HepG2 (cell line): Measurements from ENCODE around the gene PTTG1IP2. TPM values are rescaled to one million over a fixed set of nuclear protein-coding genes. Genes with fewer than 3 reads are reported as not detected.

Experiments
- ATAC-seq: fragments of 200-7000 bp; cut with Tn5 transposase; 3 replicates; pipeline ENCODE4 v1.9.1; 2020; ENCODE audit warnings: mild to moderate bottlenecking, moderate library complexity
- BruUV-seq: library from RNA; stranded (reverse); fragments of 400-500 nt; replicated peaks from 2 replicates; lab custom pipeline; 2021; lab: Mats Ljungman, UMichigan
- CTCF ChIA-PET: fragments of 300-600 bp; formaldehyde crosslinking; extraction: SDS; loops from one replicate; lab custom pipeline; 2021; ENCODE audit warnings: low total read pairs, inconsistent platforms, low intra/inter-chr PET ratio; lab: Yijun Ruan, JAX
- POLR2A ChIA-PET: fragments of 350-600 bp; sonication (Branson Sonifier 250); formaldehyde crosslinking; loops from one replicate; lab custom pipeline; 2020; ENCODE audit warnings: antibody characterized with exemption, inconsistent platforms; lab: Yijun Ruan, JAX
- DNase-seq: peaks from one replicate; pipeline ENCODE4 v3.0.0-alpha.2; 2015; ENCODE audit warnings: low spot score
- FAIRE-seq: peaks from 3 replicates; lab custom pipeline; 2011; peaks lifted over from hg19 to GRCh38; lab: Jason Lieb, UNC
- H2AFZ ChIP-seq: one replicate; pipeline ENCODE4 v1.6.1; 2011; ENCODE audit warnings: low read length, inconsistent platforms
- H3K27ac ChIP-seq: fragments of 300-600 bp; 3 replicates; pipeline ENCODE4 v1.8.0; 2011; ENCODE audit warnings: mixed run types, mild to moderate bottlenecking, mixed read lengths, low read length, inconsistent platforms; ENCODE audit not compliant: insufficient read depth; ENCODE audit errors: extremely low read length
- H3K27me3 ChIP-seq, 2 experiments: fragments of 200-600 bp in 1 of 2; 2 replicates in 1 of 2; 3 replicates in 1 of 2; pipeline versions ENCODE4 v1.6.0 to v1.8.0; 2011; ENCODE audit warnings: low read length in 2 of 2, mild to moderate bottlenecking in 2 of 2, moderate library complexity in 2 of 2, inconsistent platforms in 1 of 2; ENCODE audit not compliant: insufficient read depth in 2 of 2, control insufficient read depth in 1 of 2
- H3K36me3 ChIP-seq, 2 experiments: fragments of 200-600 bp in 1 of 2; replicated peaks in 1 of 2; 2 replicates in 1 of 2; 3 replicates in 1 of 2; pipeline versions ENCODE4 v1.5.1 to v1.8.0; 2011; ENCODE audit warnings: low read length in 2 of 2, inconsistent platforms in 1 of 2; ENCODE audit not compliant: insufficient read depth in 2 of 2, control insufficient read depth in 1 of 2
- H3K4me1 ChIP-seq: 2 replicates; pipeline ENCODE4 v1.5.1; 2012; ENCODE audit warnings: low read length, inconsistent platforms; ENCODE audit not compliant: insufficient read depth
- H3K4me2 ChIP-seq: 2 replicates; pipeline ENCODE4 v1.6.0; 2011; ENCODE audit warnings: low read depth, low read length, inconsistent platforms
- H3K4me3 ChIP-seq, 3 experiments: fragments of 200-600 bp in 1 of 3; sonication (generic), shearing (Covaris generic) in 1 of 3; replicated peaks in 1 of 3; 2 replicates each; pipeline ENCODE4 v1.5.1; 2011 to 2016; ENCODE audit warnings: low read length in 3 of 3, inconsistent platforms in 2 of 3, low read depth in 2 of 3, mild to moderate bottlenecking in 2 of 3, control low read depth in 1 of 3, mixed read lengths in 1 of 3; ENCODE audit not compliant: insufficient read depth in 1 of 3
- H3K79me2 ChIP-seq: one replicate; pipeline ENCODE4 v1.6.1; 2011; ENCODE audit warnings: low read length, inconsistent platforms; ENCODE audit not compliant: insufficient read depth
- H3K9ac ChIP-seq: 2 replicates; pipeline ENCODE4 v1.6.0; 2011; ENCODE audit warnings: mild to moderate bottlenecking, low read depth, low read length, inconsistent platforms; ENCODE audit not compliant: insufficient read depth
- H3K9me3 ChIP-seq: 2 replicates; pipeline ENCODE4 v1.5.1; 2012; ENCODE audit warnings: mild to moderate bottlenecking, low read length
- H4K20me1 ChIP-seq: 2 replicates; pipeline ENCODE4 v1.6.0; 2011; ENCODE audit warnings: inconsistent platforms, mild to moderate bottlenecking, low read length, moderate library complexity; ENCODE audit not compliant: insufficient read depth
- CTCF ChIP-seq: sonication (generic); formaldehyde crosslinking; IDR thresholded peaks from 2 replicates; pipeline ENCODE4 v1.5.0; 2020; ENCODE audit warnings: mild to moderate bottlenecking, missing genetic modification reagents, moderate library complexity
- FOXA1 ChIP-seq, 2 experiments: fragments of 450-650 bp in 1 of 2; sonication (generic) in 1 of 2; formaldehyde crosslinking in 1 of 2; IDR thresholded peaks; 2 replicates each; pipeline versions ENCODE4 v1.4.0 to v1.6.1; 2016 to 2020; ENCODE audit warnings: missing genetic modification reagents in 1 of 2
- KLF9 ChIP-seq: IDR thresholded peaks from 2 replicates; pipeline ENCODE4 v1.6.1; 2016; ENCODE audit warnings: low read depth
- RARA ChIP-seq: IDR thresholded peaks from 2 replicates; pipeline ENCODE4 v1.6.1; 2016; ENCODE audit warnings: missing genetic modification reagents, missing compliant biosample characterization
- ZKSCAN5 ChIP-seq: sonication (generic); formaldehyde crosslinking; IDR thresholded peaks from 2 replicates; pipeline ENCODE4 v1.5.1; 2020; ENCODE audit warnings: mild to moderate bottlenecking, missing genetic modification reagents
- ZMAT5 ChIP-seq: sonication (generic); formaldehyde crosslinking; IDR thresholded peaks from 2 replicates; pipeline ENCODE4 v1.5.0; 2020; ENCODE audit warnings: mild to moderate bottlenecking, low read depth, missing genetic modification reagents, borderline replicate concordance
- ZNF264 ChIP-seq: sonication (generic); formaldehyde crosslinking; IDR thresholded peaks from 2 replicates; pipeline ENCODE4 v1.4.0; 2020; ENCODE audit warnings: missing genetic modification reagents
- ZNF282 ChIP-seq: fragments of 450-650 bp; IDR thresholded peaks from 2 replicates; pipeline ENCODE4 v1.6.1; 2018; ENCODE audit not compliant: partially characterized antibody
- ZNF362 ChIP-seq: sonication (generic); formaldehyde crosslinking; IDR thresholded peaks from 2 replicates; pipeline ENCODE4 v1.4.0; 2020; ENCODE audit warnings: missing genetic modification reagents, mild to moderate bottlenecking, borderline replicate concordance
- ZNF687 ChIP-seq: sonication (generic); formaldehyde crosslinking; IDR thresholded peaks from 2 replicates; pipeline ENCODE4 v1.5.1; 2020; ENCODE audit warnings: mild to moderate bottlenecking, missing genetic modification reagents, moderate library complexity
- WGBS: methylation state at CpG from one replicate; pipeline ENCODE4 v1.1.6; 2017; ENCODE audit warnings: low lambda C conversion rate; 5-methylcytosine and 5-hydroxymethylcytosine counted together
- in situ Hi-C: cut with HindIII; loops from 2 replicates; pipeline ENCODE4 v1.10.0; 2017; ENCODE audit warnings: low pct_unique_long_range_greater_than_20kb; ENCODE audit not compliant: extremely low pct_ligation_motif_present
- intact Hi-C: fragments of 100-400 bp; cut with micrococcal nuclease; formaldehyde crosslinking; loops from one replicate; pipeline ENCODE4 v1.10.0; 2022; ENCODE audit not compliant: unreplicated experiment
- polyA plus RNA-seq, 8 experiments: library from polyadenylated mRNA; depleted of rRNA in 3 of 8; stranded (reverse) in 7 of 8; unstranded in 1 of 8; fragments of >200 nt; fragmentation: Illumina TruSeq in 4 of 8; extraction: Trizol in 4 of 8; gene quantifications; 2 replicates each; pipeline versions ENCODE4 v1.2.1 to v1.2.3, GENCODE V29; 2011 to 2016; ENCODE audit warnings: low read depth in 4 of 8, missing spikeins in 1 of 8, mixed read lengths in 1 of 8; ENCODE audit not compliant: insufficient read depth in 1 of 8
- total RNA-seq, 5 experiments: library from RNA; depleted of rRNA; stranded (reverse); fragments of >200 nt; fragmentation: Illumina TruSeq; extraction: Trizol; gene quantifications; 2 replicates each; pipeline ENCODE4 v1.2.3, GENCODE V29; 2016; ENCODE audit warnings: low read depth in 1 of 5

Gene PTTG1IP2
- total and polyA plus RNA-seq, 2 of the 13 experiments (the other 11 are each of a cell fraction or from before 2014, with no cell fraction given): not detected

- Histone ChIP-seq H3K4me2 (no peak overlapping the region), H3K4me3 (no peak overlapping the region), H3K79me2 (no peaks in the 10 kb centered on the region), H3K36me3 (no peaks in the 10 kb centered on the region), H3K27me3 (0 out of 5 replicates have a peak, but pooled peaks cover 0 to 1% of the 10 kb centered on the region in 2 experiments), H3K9me3 (no peaks in the 10 kb centered on the region), H2AFZ (no peak overlapping the region), H4K20me1 (no peaks in the 10 kb centered on the region), H3K9ac (no peak overlapping the region), H3K4me1 (no peaks in the 10 kb centered on the region), H3K27ac (no peak overlapping the region)
- ATAC-seq: peak; percentile 81
- intact Hi-C loops: no loop called here
- CTCF ChIA-PET: no interaction called here
- in situ Hi-C loops: no loop called here
- POLR2A ChIA-PET: no interaction called here
- no peak for DNase-seq
- no TSS peak for BruUV-seq
- 45% methylated on average over 3 of the region's 3 CpGs for WGBS
- FAIRE-seq: no peak
- TF ChIP-seq RARA (CRISPR knock-in tag) (no peak), CTCF (CRISPR knock-in tag) (peak; percentile 30), ZNF362 (CRISPR knock-in tag) (no peak)
Observed at GRCh38 chr7:90433221-90433620, 36.2 kb upstream of the PTTG1IP2 start.

- no TSS peak for BruUV-seq
- TF ChIP-seq ZMAT5 (CRISPR knock-in tag): no peak
- no peak for TF ChIP-seq ZKSCAN5 (CRISPR knock-in tag)
- TF ChIP-seq ZNF282: no peak
- TF ChIP-seq KLF9: no peak
- TF ChIP-seq ZNF264: no peak
- TF ChIP-seq ZNF687 (CRISPR knock-in tag): no peak
- TF ChIP-seq FOXA1 (IDR thresholded peaks at IDR 0.05): no peak
- TF ChIP-seq FOXA1 (CRISPR knock-in tag; IDR thresholded peaks at IDR 0.05): no peak
Observed at GRCh38 chr7:90445633-90446032, 23.8 kb upstream of the PTTG1IP2 start.

More at GRCh38 chr7:90445633-90446032, 23.8 kb upstream of the PTTG1IP2 start:
- no peak overlapping the region for H3K4me3 ChIP-seq
- H3K79me2 ChIP-seq: no peaks in the 10 kb centered on the region
- no peaks in the 10 kb centered on the region for H4K20me1 ChIP-seq
- no peaks in the 10 kb centered on the region for H3K27me3 ChIP-seq
- H3K9me3 ChIP-seq: no peaks in the 10 kb centered on the region
- in situ Hi-C loops: no loop called here
- ATAC-seq: no peak
- ChIA-PET POLR2A (no interaction called here), CTCF (no interaction called here)
- no peak for DNase-seq
- FAIRE-seq: no peak
- 0% methylated on average over 2 of the region's 2 CpGs for WGBS
- intact Hi-C loops: no loop called here
- no peaks in the 10 kb centered on the region for H3K4me1 ChIP-seq
- H3K27ac ChIP-seq: no peak overlapping the region
- H3K9ac ChIP-seq: no peak overlapping the region
- no peaks in the 10 kb centered on the region for H3K36me3 ChIP-seq
- no peak overlapping the region for H2AFZ ChIP-seq
- no peak overlapping the region for H3K4me2 ChIP-seq
